ENCODE results near the gene STAC3.

- TF ChIP-seq POLR2AphosphoS5 (IDR thresholded peaks at IDR 0.05): no peak
- TF ChIP-seq, protein P1, sequence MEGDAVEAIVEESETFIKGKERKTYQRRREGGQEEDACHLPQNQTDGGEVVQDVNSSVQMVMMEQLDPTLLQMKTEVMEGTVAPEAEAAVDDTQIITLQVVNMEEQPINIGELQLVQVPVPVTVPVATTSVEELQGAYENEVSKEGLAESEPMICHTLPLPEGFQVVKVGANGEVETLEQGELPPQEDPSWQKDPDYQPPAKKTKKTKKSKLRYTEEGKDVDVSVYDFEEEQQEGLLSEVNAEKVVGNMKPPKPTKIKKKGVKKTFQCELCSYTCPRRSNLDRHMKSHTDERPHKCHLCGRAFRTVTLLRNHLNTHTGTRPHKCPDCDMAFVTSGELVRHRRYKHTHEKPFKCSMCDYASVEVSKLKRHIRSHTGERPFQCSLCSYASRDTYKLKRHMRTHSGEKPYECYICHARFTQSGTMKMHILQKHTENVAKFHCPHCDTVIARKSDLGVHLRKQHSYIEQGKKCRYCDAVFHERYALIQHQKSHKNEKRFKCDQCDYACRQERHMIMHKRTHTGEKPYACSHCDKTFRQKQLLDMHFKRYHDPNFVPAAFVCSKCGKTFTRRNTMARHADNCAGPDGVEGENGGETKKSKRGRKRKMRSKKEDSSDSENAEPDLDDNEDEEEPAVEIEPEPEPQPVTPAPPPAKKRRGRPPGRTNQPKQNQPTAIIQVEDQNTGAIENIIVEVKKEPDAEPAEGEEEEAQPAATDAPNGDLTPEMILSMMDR (IDR thresholded peaks at IDR 0.05): no peak
Observed at GRCh38 chr12:57260366-57260765, 9.4 kb upstream of the STAC3 start.

All from sigmoid colon (tissue), 4 donors.